Retina (tissue), 1 donor: ENCODE results near the gene TCP10L.
A peak's percentile ranks its signal among the peaks of the same experiment; 100 is the strongest.
"Not testable (repeated sequence)": the region's sequence is repeated elsewhere in the genome, so short reads cannot be mapped to it uniquely, and the experiment has no call there.

ENCODE experiments used
- DNase-seq: peaks from one replicate; pipeline ENCODE4 v3.0.0-alpha.2; 2016

TCP10L gene

GRCh38 chr21:32585042-32585710, at the start of gene TCP10L:
TCP10L (minus strand) TSS chr21:32585523; CDS start chr21:32584304, 1,219 bp downstream.
- DNase-seq, result no peak

- no peak for DNase-seq
Measured at GRCh38 chr21:32626621-32627196, 41.4 kb upstream of the TCP10L start.

GRCh38 chr21:32618218-32618617, 32.9 kb upstream of the TCP10L start:
- DNase-seq, result not testable (repeated sequence)

- DNase-seq, result no peak
Measured at GRCh38 chr21:32613436-32614043, 28.2 kb upstream of the TCP10L start.

GRCh38 chr21:32612999-32613337, 27.6 kb upstream of the TCP10L start:
- DNase-seq, result no peak

- peak; percentile 99 for DNase-seq
Measured at GRCh38 chr21:32612075-32612998, 27.0 kb upstream of the TCP10L start, which contains the start of gene CFAP298. CFAP298 (minus strand) TSS chr21:32612377; CDS start chr21:32612243, 134 bp downstream.

GRCh38 chr21:32611471-32611997, 26.2 kb upstream of the TCP10L start:
- DNase-seq, result no peak

- DNase-seq, result not testable (repeated sequence)
Measured at GRCh38 chr21:32610940-32611339, 25.6 kb upstream of the TCP10L start.

GRCh38 chr21:32608851-32609250, 23.5 kb upstream of the TCP10L start:
- DNase-seq, result peak; percentile 87

- no peak for DNase-seq
Measured at GRCh38 chr21:32605469-32605868, 20.1 kb upstream of the TCP10L start.

GRCh38 chr21:32604464-32604863, 19.1 kb upstream of the TCP10L start:
- DNase-seq, result peak; percentile 35

- DNase-seq, result no peak
Measured at GRCh38 chr21:32603131-32603530, 17.8 kb upstream of the TCP10L start.

GRCh38 chr21:32602099-32602498, 16.8 kb upstream of the TCP10L start:
- no peak for DNase-seq

GRCh38 chr21:32599526-32599925, 14.2 kb upstream of the TCP10L start:
- no peak for DNase-seq

- DNase-seq, result no peak
Measured at GRCh38 chr21:32599091-32599490, 13.8 kb upstream of the TCP10L start.

- no peak for DNase-seq
Measured at GRCh38 chr21:32597205-32597604, 11.9 kb upstream of the TCP10L start.

GRCh38 chr21:32595431-32595830, 10.1 kb upstream of the TCP10L start:
- no peak for DNase-seq

- no peak for DNase-seq
Measured at GRCh38 chr21:32593690-32594089, 8.4 kb upstream of the TCP10L start.

- DNase-seq, result no peak
Measured at GRCh38 chr21:32592929-32593502, 7.7 kb upstream of the TCP10L start.

- no peak for DNase-seq
Measured at GRCh38 chr21:32590130-32590529, 4.8 kb upstream of the TCP10L start.

GRCh38 chr21:32587651-32588050, 2.3 kb upstream of the TCP10L start:
- DNase-seq, result no peak

- DNase-seq, result no peak
Measured at GRCh38 chr21:32587120-32587519, 1.8 kb upstream of the TCP10L start.

GRCh38 chr21:32585970-32586369, 647 bp upstream of the TCP10L start:
- DNase-seq, result no peak
